Ishikawa (cell line): ENCODE measurements around the gene THSD4.

ENCODE experiments used
- CEBPB ChIP-seq: IDR thresholded peaks from 2 replicates; pipeline ENCODE4 v1.6.1; 2012
- CREB1 ChIP-seq: IDR thresholded peaks from 2 replicates; pipeline ENCODE4 v1.6.1; 2012; ENCODE audit warnings: low read depth
- EGR1 ChIP-seq: IDR thresholded peaks from 2 replicates; pipeline ENCODE4 v1.6.1; 2012
- EP300 ChIP-seq: IDR thresholded peaks from 2 replicates; pipeline ENCODE4 v1.6.1; 2012; ENCODE audit warnings: borderline replicate concordance
- FOXM1 ChIP-seq: IDR thresholded peaks from 2 replicates; pipeline ENCODE4 v1.6.1; 2012; ENCODE audit warnings: low read depth, borderline replicate concordance
- NFIC ChIP-seq: IDR thresholded peaks from 2 replicates; pipeline ENCODE4 v1.6.1; 2012
- RAD21 ChIP-seq: IDR thresholded peaks from 2 replicates; pipeline ENCODE4 v1.6.1; 2012; ENCODE audit warnings: low read depth
- TAF1 ChIP-seq: IDR thresholded peaks from 2 replicates; pipeline ENCODE4 v1.6.1; 2012; ENCODE audit warnings: low read depth, mild to moderate bottlenecking
- TCF12 ChIP-seq: IDR thresholded peaks from 2 replicates; pipeline ENCODE4 v1.6.1; 2012; ENCODE audit warnings: low read depth
- TEAD4 ChIP-seq: IDR thresholded peaks from 2 replicates; pipeline ENCODE4 v1.6.1; 2012
- YY1 ChIP-seq: IDR thresholded peaks from 2 replicates; pipeline ENCODE4 v1.6.1; 2012; ENCODE audit warnings: low read depth
- ZBTB7A ChIP-seq: IDR thresholded peaks from 2 replicates; pipeline ENCODE4 v1.6.1; 2012; ENCODE audit warnings: low read depth
- TF ChIP-seq, protein P1 (sequence below): IDR thresholded peaks from 2 replicates; pipeline ENCODE4 v1.6.1; 2012
- TF ChIP-seq, protein P2 (sequence below): IDR thresholded peaks from 2 replicates; pipeline ENCODE4 v1.6.1; 2012
- TF ChIP-seq, protein P3 (sequence below): IDR thresholded peaks from 2 replicates; pipeline ENCODE4 v1.6.1; 2012; ENCODE audit warnings: low read depth, mild to moderate bottlenecking

Gene THSD4

DNA sequence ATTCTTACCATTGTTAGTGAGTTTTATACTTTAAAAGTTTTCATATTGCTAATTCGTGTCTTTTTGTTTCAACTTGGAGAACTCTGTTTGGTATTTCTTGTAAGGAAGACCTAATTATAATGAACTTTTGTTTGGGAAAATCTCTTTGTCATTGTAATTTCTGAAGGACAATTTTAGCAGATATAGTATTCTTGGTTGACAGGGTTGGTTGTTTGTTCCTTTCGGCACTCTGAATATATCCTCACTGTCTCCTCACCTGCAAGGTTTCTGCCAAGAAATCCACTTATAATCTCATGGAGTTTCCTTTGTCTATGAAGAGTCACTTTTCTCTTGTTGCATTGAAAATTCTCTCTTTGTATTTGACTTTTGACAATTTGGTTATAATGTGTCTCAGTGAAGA lies 469.9 kb downstream of the THSD4 start:
- TF ChIP-seq TEAD4 (no peak), CREB1 (no peak), ZBTB7A (no peak), NFIC (no peak), EGR1 (no peak), FOXM1 (no peak), TAF1 (no peak), RAD21 (no peak), TCF12 (no peak), YY1 (no peak), CEBPB (no peak), EP300 (no peak)
- TF ChIP-seq, protein P1, sequence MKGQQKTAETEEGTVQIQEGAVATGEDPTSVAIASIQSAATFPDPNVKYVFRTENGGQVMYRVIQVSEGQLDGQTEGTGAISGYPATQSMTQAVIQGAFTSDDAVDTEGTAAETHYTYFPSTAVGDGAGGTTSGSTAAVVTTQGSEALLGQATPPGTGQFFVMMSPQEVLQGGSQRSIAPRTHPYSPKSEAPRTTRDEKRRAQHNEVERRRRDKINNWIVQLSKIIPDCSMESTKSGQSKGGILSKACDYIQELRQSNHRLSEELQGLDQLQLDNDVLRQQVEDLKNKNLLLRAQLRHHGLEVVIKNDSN, result no peak
- TF ChIP-seq, protein P2, sequence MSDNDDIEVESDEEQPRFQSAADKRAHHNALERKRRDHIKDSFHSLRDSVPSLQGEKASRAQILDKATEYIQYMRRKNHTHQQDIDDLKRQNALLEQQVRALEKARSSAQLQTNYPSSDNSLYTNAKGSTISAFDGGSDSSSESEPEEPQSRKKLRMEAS, result no peak
- TF ChIP-seq, protein P3, sequence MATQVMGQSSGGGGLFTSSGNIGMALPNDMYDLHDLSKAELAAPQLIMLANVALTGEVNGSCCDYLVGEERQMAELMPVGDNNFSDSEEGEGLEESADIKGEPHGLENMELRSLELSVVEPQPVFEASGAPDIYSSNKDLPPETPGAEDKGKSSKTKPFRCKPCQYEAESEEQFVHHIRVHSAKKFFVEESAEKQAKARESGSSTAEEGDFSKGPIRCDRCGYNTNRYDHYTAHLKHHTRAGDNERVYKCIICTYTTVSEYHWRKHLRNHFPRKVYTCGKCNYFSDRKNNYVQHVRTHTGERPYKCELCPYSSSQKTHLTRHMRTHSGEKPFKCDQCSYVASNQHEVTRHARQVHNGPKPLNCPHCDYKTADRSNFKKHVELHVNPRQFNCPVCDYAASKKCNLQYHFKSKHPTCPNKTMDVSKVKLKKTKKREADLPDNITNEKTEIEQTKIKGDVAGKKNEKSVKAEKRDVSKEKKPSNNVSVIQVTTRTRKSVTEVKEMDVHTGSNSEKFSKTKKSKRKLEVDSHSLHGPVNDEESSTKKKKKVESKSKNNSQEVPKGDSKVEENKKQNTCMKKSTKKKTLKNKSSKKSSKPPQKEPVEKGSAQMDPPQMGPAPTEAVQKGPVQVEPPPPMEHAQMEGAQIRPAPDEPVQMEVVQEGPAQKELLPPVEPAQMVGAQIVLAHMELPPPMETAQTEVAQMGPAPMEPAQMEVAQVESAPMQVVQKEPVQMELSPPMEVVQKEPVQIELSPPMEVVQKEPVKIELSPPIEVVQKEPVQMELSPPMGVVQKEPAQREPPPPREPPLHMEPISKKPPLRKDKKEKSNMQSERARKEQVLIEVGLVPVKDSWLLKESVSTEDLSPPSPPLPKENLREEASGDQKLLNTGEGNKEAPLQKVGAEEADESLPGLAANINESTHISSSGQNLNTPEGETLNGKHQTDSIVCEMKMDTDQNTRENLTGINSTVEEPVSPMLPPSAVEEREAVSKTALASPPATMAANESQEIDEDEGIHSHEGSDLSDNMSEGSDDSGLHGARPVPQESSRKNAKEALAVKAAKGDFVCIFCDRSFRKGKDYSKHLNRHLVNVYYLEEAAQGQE, result no peak

DNA sequence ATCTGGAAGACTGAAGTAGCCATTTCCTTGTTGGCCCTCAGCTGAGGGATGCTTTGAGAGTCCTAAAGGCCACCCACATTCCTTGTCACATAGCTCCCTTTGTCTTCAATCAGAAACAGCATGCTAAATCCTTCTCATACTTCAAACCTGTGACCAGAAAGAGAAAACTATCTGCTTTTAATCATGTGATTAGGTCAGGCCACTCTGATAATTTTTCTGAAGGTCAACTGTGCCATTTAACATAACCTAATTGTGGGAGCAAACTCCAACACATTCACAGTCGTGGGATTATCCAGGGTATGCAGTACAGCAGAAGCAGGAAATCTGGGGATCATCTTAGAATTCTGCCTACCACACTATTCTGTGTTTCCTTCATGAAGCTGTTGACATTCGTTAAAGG lies 471.2 kb downstream of the THSD4 start:
- TF ChIP-seq RAD21, result no peak

DNA sequence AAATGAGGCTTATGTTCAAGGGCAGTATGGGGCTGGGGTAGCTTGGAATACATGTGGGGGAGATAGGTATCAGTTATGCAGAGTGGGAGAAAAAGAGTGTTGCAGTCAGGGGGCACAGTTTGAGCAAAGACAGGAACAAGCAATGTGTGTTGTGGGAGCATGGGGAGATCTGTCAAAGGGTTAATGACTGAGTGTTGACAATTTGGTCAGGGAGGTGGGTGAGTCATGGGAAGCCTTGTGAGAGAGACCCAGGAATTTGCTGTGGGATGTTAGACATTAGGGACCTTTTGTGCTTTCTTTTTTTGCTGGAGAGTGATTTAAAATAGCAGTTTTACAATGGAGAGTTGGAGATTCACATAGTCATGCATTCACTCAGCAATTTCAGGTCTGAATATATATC lies 473.5 kb downstream of the THSD4 start:
- TF ChIP-seq, protein P2, result no peak
- TF ChIP-seq YY1 (no peak), TCF12 (no peak), TEAD4 (no peak), RAD21 (no peak), CEBPB (no peak), CREB1 (no peak), FOXM1 (no peak), TAF1 (no peak), EP300 (no peak), ZBTB7A (no peak), EGR1 (no peak), NFIC (no peak)
- TF ChIP-seq, protein P3, result no peak
- TF ChIP-seq, protein P1, result no peak

DNA sequence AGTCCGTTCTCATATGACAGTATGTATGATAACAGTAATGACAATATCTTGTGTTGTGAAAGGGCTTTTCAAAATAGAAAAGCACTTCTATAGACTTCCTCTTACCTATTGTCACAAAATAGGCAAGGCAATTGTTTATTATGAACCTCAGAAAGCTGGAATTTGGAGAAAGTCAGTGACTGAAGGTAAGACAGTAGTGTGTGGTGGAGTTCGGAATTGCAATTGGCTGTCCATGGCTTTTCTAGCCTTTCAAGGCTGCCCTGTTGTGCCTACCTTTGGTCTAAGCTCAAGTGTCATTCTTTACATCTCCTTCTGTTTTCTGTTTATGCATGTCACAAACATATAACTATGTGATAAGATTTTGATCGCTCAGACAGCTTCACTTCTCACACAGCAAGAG lies 475.8 kb downstream of the THSD4 start:
- TF ChIP-seq TAF1 (no peak), TEAD4 (no peak), CREB1 (no peak), EGR1 (no peak), EP300 (no peak), CEBPB (no peak), FOXM1 (no peak), TCF12 (no peak), RAD21 (no peak), NFIC (no peak), ZBTB7A (no peak)
- TF ChIP-seq, protein P1, result no peak
- TF ChIP-seq, protein P2, result no peak
- TF ChIP-seq, protein P3, result no peak
